Pons (tissue), 1 donor: ENCODE results near the gene ANKRD22.
A peak's percentile ranks its signal among the peaks of the same experiment; 100 is the strongest.

Source experiments
- DNase-seq: peaks from one replicate; pipeline ENCODE4 v3.0.0-alpha.2; 2016; ENCODE audit warnings: low spot score

The ANKRD22 gene

GRCh38 chr10:88835096-88835909 lies 16.3 kb downstream of the ANKRD22 start:
- peak; percentile 89 for DNase-seq

- peak; percentile 34 for DNase-seq
Observed at GRCh38 chr10:88833723-88834122, 17.9 kb downstream of the ANKRD22 start.

- DNase-seq = no peak
Observed at GRCh38 chr10:88833156-88833555, 18.5 kb downstream of the ANKRD22 start.

GRCh38 chr10:88832376-88832775 lies 19.3 kb downstream of the ANKRD22 start:
- no peak for DNase-seq

- no peak for DNase-seq
Observed at GRCh38 chr10:88831709-88832108, 19.9 kb downstream of the ANKRD22 start.

- DNase-seq = no peak
Observed at GRCh38 chr10:88830643-88831268, 20.9 kb downstream of the ANKRD22 start.

GRCh38 chr10:88828310-88828709 lies 23.3 kb downstream of the ANKRD22 start:
- no peak for DNase-seq

- no peak for DNase-seq
Observed at GRCh38 chr10:88827671-88828070, 24.0 kb downstream of the ANKRD22 start.

- DNase-seq = no peak
Observed at GRCh38 chr10:88826388-88826787, 25.3 kb downstream of the ANKRD22 start.

GRCh38 chr10:88820748-88821401 lies 30.8 kb downstream of the ANKRD22 start:
- no peak for DNase-seq

GRCh38 chr10:88819290-88819689 lies 32.4 kb downstream of the ANKRD22 start:
- no peak for DNase-seq

- DNase-seq = no peak
Observed at GRCh38 chr10:88813200-88813599, 38.4 kb downstream of the ANKRD22 start.

GRCh38 chr10:88810196-88810961 lies 41.3 kb downstream of the ANKRD22 start:
- DNase-seq = peak; percentile 44

GRCh38 chr10:88809621-88810020 lies 42.0 kb downstream of the ANKRD22 start:
- DNase-seq = no peak

GRCh38 chr10:88805924-88806323 lies 45.7 kb downstream of the ANKRD22 start:
- no peak for DNase-seq

GRCh38 chr10:88805361-88805760 lies 46.3 kb downstream of the ANKRD22 start:
- DNase-seq = no peak

- no peak for DNase-seq
Observed at GRCh38 chr10:88804083-88804812, 47.4 kb downstream of the ANKRD22 start.

GRCh38 chr10:88803641-88804040 lies 48.0 kb downstream of the ANKRD22 start:
- no peak for DNase-seq

GRCh38 chr10:88802523-88803285 lies 48.9 kb downstream of the ANKRD22 start, which contains the start of gene LIPM:
Gene LIPM, plus strand, starts transcription at chr10:88802730. Its CDS starts 167 bp downstream, at chr10:88802897.
- no peak for DNase-seq
